Mesenchymal stem cell (in vitro differentiated cells and primary cell): Measurements from ENCODE around the gene PLCH2.

Experiments
- DNase-seq: peaks from one replicate; pipeline ENCODE4 v3.0.0-alpha.2; 2013
- H2AFZ ChIP-seq: one replicate; pipeline ENCODE4 v1.6.1; 2013; ENCODE audit warnings: low read depth, mild to moderate bottlenecking, control low read depth, inconsistent platforms, low read length, moderate library complexity
- H2AK5ac ChIP-seq: 2 replicates; pipeline ENCODE4 v1.6.1; 2013; ENCODE audit warnings: low read length, moderate library complexity, mild to moderate bottlenecking, inconsistent platforms; ENCODE audit not compliant: severe bottlenecking
- H2BK120ac ChIP-seq: one replicate; pipeline ENCODE4 v1.6.1; 2013; ENCODE audit warnings: low read depth, mild to moderate bottlenecking, inconsistent platforms, low read length, moderate library complexity
- H2BK12ac ChIP-seq, 2 experiments: one replicate each; pipeline ENCODE4 v1.6.1; 2013; ENCODE audit warnings: inconsistent platforms in 2 of 2, low read length in 2 of 2, mild to moderate bottlenecking in 2 of 2, moderate library complexity in 2 of 2, control low read depth in 1 of 2
- H2BK15ac ChIP-seq: one replicate; pipeline ENCODE4 v1.6.1; 2013; ENCODE audit warnings: mild to moderate bottlenecking, low read depth, inconsistent platforms; ENCODE audit not compliant: poor library complexity, severe bottlenecking
- H2BK5ac ChIP-seq: 2 replicates; pipeline ENCODE4 v1.6.1; 2013; ENCODE audit warnings: low read depth, mild to moderate bottlenecking, low read length, control low read depth, inconsistent platforms; ENCODE audit not compliant: poor library complexity, severe bottlenecking
- H3K14ac ChIP-seq, 2 experiments: one replicate each; pipeline ENCODE4 v1.6.1; 2013; ENCODE audit warnings: inconsistent platforms in 2 of 2, low read length in 2 of 2, control low read depth in 1 of 2, mild to moderate bottlenecking in 1 of 2, moderate library complexity in 1 of 2
- H3K18ac ChIP-seq, 2 experiments: one replicate each; pipeline ENCODE4 v1.6.1; 2013; ENCODE audit warnings: inconsistent platforms in 2 of 2, low read length in 2 of 2, control low read depth in 1 of 2, low read depth in 1 of 2, mild to moderate bottlenecking in 1 of 2
- H3K23ac ChIP-seq, 2 experiments: one replicate each; pipeline ENCODE4 v1.6.1; 2013; ENCODE audit warnings: inconsistent platforms in 2 of 2, low read length in 2 of 2, mild to moderate bottlenecking in 2 of 2, moderate library complexity in 2 of 2, control low read depth in 1 of 2
- H3K27ac ChIP-seq: 2 replicates; pipeline ENCODE4 v1.5.1; 2013; ENCODE audit warnings: mild to moderate bottlenecking, moderate library complexity, low read length, control low read depth, inconsistent platforms; ENCODE audit not compliant: poor library complexity, severe bottlenecking
- H3K27me3 ChIP-seq, 2 experiments: 2 replicates each; pipeline versions ENCODE4 v1.6.1 to v1.7.0; 2013; ENCODE audit warnings: low read length in 2 of 2, mild to moderate bottlenecking in 2 of 2, moderate library complexity in 2 of 2, control low read depth in 1 of 2, inconsistent platforms in 1 of 2; ENCODE audit not compliant: control insufficient read depth in 1 of 2, insufficient read depth in 1 of 2
- H3K36me3 ChIP-seq, 2 experiments: 2 replicates each; pipeline versions ENCODE4 v1.6.1 to v1.7.0; 2013; ENCODE audit warnings: low read length in 2 of 2, control low read depth in 1 of 2, inconsistent platforms in 1 of 2, low read depth in 1 of 2, mild to moderate bottlenecking in 1 of 2; ENCODE audit not compliant: insufficient read depth in 2 of 2, control insufficient read depth in 1 of 2
- H3K4ac ChIP-seq, 2 experiments: one replicate each; pipeline ENCODE4 v1.6.1; 2013; ENCODE audit warnings: inconsistent platforms in 2 of 2, low read length in 2 of 2, mild to moderate bottlenecking in 2 of 2, moderate library complexity in 2 of 2, control low read depth in 1 of 2, low read depth in 1 of 2
- H3K4me1 ChIP-seq: 2 replicates; pipeline ENCODE4 v1.6.1; 2013; ENCODE audit warnings: low read depth, low read length, control low read depth; ENCODE audit not compliant: control insufficient read depth, insufficient read depth
- H3K4me2 ChIP-seq: 2 replicates; pipeline ENCODE4 v1.6.1; 2013; ENCODE audit warnings: low read length, mild to moderate bottlenecking, inconsistent platforms; ENCODE audit not compliant: poor library complexity, severe bottlenecking
- H3K4me3 ChIP-seq, 2 experiments: 2 replicates each; pipeline versions ENCODE4 v1.5.1 to v1.7.0; 2013; ENCODE audit warnings: low read length in 2 of 2, mild to moderate bottlenecking in 2 of 2, control low read depth in 1 of 2, low read depth in 1 of 2; ENCODE audit not compliant: insufficient read depth in 1 of 2
- H3K79me1 ChIP-seq: replicated peaks from 2 replicates; pipeline ENCODE4 v1.6.1; 2013; ENCODE audit warnings: mild to moderate bottlenecking, control low read depth, low read length, inconsistent platforms; ENCODE audit not compliant: poor library complexity, severe bottlenecking
- H3K9ac ChIP-seq: 2 replicates; pipeline ENCODE4 v1.7.0; 2013; ENCODE audit warnings: mild to moderate bottlenecking, low read length, moderate library complexity
- H3K9me3 ChIP-seq: 2 replicates; pipeline ENCODE4 v1.7.0; 2013; ENCODE audit warnings: mild to moderate bottlenecking, low read length; ENCODE audit not compliant: control insufficient read depth
- H4K8ac ChIP-seq: one replicate; pipeline ENCODE4 v1.6.1; 2013; ENCODE audit warnings: inconsistent platforms, mild to moderate bottlenecking, low read length, moderate library complexity
- H4K91ac ChIP-seq: one replicate; pipeline ENCODE4 v1.6.1; 2013; ENCODE audit warnings: mild to moderate bottlenecking, low read length, inconsistent platforms
- WGBS: methylation state at CpG from one replicate; pipeline ENCODE4 v1.1.7; 2013; ENCODE audit warnings: mixed read lengths; 5-methylcytosine and 5-hydroxymethylcytosine counted together

PLCH2 gene

DNA sequence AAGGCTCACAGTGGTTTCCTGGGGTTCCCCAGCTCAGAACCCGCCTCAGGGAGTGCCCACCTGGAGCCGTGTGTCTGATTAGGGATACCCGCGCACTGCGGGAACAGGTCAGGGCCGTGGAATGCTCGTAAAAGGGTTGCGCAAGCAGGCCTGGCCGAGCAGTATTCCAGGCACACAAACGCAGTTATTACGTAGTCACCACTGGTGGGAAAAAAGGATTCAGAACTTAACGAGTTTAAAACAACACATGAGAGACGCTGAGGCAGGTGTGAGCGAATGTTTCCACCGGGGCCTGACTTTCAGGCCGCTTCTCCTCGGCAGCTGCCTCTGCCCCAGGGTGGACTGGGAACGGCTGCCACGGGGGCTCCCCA is 18.2 kb downstream of the PLCH2 start:
- Histone ChIP-seq H3K23ac (no peak overlapping the region), H3K14ac (no peak overlapping the region), H3K4me2 (no peak overlapping the region), H3K4me3 (no peak overlapping the region), H3K36me3 (peaks cover 0 to 80% of the 10 kb centered on the region in 2 experiments), H2BK12ac (no peak overlapping the region), H3K9ac (no peak overlapping the region), H4K91ac (no peak overlapping the region), H2BK15ac (no peak overlapping the region), H2BK5ac (no peak overlapping the region), H2AK5ac (no peak overlapping the region), H3K9me3 (peaks cover 1% of the 10 kb centered on the region), H3K4me1 (peaks cover 29% of the 10 kb centered on the region), H3K18ac (no peak overlapping the region), H2AFZ (no peak overlapping the region), H3K27ac (no peak overlapping the region), H3K27me3 (peaks cover 0 to 58% of the 10 kb centered on the region in 2 experiments), H3K79me1 (no peaks in the 10 kb centered on the region), H4K8ac (no peak overlapping the region), H3K4ac (no peak overlapping the region), H2BK120ac (no peak overlapping the region)
- 52% methylated on average over 19 of the region's 19 CpGs for WGBS
- peak; percentile 55 for DNase-seq

DNA sequence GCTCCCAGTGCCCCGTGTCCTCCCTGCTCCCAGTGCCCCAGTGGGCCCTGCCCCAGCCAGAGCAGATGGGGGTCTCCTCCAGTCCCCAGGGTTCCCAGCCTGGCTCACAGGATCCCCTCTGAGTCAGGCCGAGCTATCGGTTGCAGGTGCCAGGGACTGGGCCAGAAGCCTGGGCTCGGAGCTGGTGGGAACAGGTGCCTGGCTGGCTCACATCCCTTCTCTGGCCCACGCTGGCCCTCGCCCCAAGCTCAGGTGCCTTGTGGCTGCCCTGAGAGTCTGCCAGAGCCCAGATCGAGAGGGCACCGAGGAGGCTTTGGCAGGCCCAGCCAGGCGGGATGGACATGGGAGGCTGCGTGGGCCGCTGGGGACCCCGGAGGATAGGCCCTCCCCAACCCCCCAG is 18.9 kb downstream of the PLCH2 start:
- 93% methylated on average over 10 of the region's 12 CpGs for WGBS
- Histone ChIP-seq H3K4ac (no peak overlapping the region), H2BK15ac (no peak overlapping the region), H3K27ac (no peak overlapping the region), H3K4me3 (no peak overlapping the region), H4K91ac (no peak overlapping the region), H3K79me1 (no peaks in the 10 kb centered on the region), H2AFZ (no peak overlapping the region), H2BK5ac (no peak overlapping the region), H3K18ac (no peak overlapping the region), H4K8ac (no peak overlapping the region), H3K36me3 (peaks cover 0 to 76% of the 10 kb centered on the region in 2 experiments), H3K4me2 (no peak overlapping the region), H3K27me3 (peaks cover 0 to 65% of the 10 kb centered on the region in 2 experiments), H2AK5ac (no peak overlapping the region), H3K9me3 (no peaks in the 10 kb centered on the region), H3K14ac (no peak overlapping the region), H3K23ac (no peak overlapping the region), H2BK12ac (no peak overlapping the region), H2BK120ac (no peak overlapping the region), H3K9ac (no peak overlapping the region), H3K4me1 (peaks cover 32% of the 10 kb centered on the region)
- no peak for DNase-seq

DNA sequence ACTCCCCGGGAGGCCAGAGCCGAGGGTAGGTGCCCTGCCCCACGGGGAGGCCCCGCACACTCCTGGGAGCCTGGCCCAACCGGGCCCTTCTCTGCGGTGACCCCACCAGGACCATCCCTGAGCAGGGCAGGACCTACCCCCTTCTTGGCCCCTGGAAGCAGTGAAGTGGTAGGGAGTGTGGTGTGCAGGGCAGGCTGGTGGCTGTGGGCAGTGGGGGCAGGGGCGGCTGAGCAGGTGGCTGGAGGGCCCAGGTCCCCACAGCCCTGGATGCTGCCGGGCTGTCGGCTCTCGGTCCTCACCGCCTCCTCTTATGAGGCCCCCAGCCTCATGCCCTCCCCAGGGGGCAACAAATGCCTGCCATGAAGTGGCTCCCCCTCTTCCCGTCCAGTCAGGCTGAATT is 19.5 kb downstream of the PLCH2 start:
- Histone ChIP-seq H3K9ac (no peak overlapping the region), H3K27ac (no peak overlapping the region), H2BK5ac (no peak overlapping the region), H3K4me2 (no peak overlapping the region), H2BK12ac (no peak overlapping the region), H3K9me3 (no peaks in the 10 kb centered on the region), H4K91ac (no peak overlapping the region), H2BK15ac (no peak overlapping the region), H3K79me1 (no peaks in the 10 kb centered on the region), H3K4ac (no peak overlapping the region), H3K18ac (no peak overlapping the region), H2AK5ac (no peak overlapping the region), H2BK120ac (no peak overlapping the region), H2AFZ (no peak overlapping the region), H3K27me3 (peaks cover 0 to 68% of the 10 kb centered on the region in 2 experiments), H3K36me3 (peaks cover 0 to 76% of the 10 kb centered on the region in 2 experiments), H3K14ac (no peak overlapping the region), H3K4me3 (no peak overlapping the region), H3K23ac (no peak overlapping the region), H3K4me1 (peaks cover 36% of the 10 kb centered on the region), H4K8ac (no peak overlapping the region)
- DNase-seq, result no peak
- 91% methylated on average over 5 of the region's 12 CpGs for whole genome bisulfite sequencing

DNA sequence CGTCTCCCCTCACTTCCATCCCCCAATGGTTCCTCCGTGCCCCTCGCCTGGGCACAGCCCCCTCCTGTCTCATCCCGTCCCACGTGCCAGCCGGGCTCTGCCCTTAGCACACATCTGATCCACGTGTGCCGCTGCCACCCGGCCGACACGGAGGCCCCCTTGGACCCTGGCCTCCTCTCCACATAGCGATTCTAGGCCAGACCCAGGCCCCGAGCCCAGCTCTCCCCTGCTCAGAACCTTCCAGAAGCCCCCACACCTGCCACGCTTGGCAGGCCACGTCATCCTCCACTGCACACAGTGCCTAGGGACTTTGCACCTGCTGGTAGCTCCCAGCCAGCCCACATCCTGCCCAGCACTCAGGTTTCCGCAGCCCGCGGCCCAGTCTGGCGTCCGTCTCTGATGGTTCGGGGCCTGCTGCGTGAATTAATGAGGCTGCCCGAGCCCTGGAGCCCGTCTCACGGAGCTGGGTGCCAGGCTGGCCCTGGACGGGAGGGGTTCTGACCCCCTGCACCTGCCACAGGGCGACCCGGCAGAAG is 20.1 kb downstream of the PLCH2 start:
- no peak overlapping the region for H4K91ac ChIP-seq
- 92% methylated on average over 25 of the region's 28 CpGs for WGBS
- peaks cover 0 to 66% of the 10 kb centered on the region in 2 experiments for H3K27me3 ChIP-seq
- no peaks in the 10 kb centered on the region for H3K9me3 ChIP-seq
- H2BK120ac ChIP-seq, result no peak overlapping the region
- no peak overlapping the region for H2BK15ac ChIP-seq
- H3K4me1 ChIP-seq, result peaks cover 37% of the 10 kb centered on the region
- no peak for DNase-seq
- H2AK5ac ChIP-seq, result no peak overlapping the region
- no peak overlapping the region for H3K14ac ChIP-seq
- no peak overlapping the region for H3K27ac ChIP-seq
- H4K8ac ChIP-seq, result no peak overlapping the region
- no peaks in the 10 kb centered on the region for H3K79me1 ChIP-seq
- no peak overlapping the region for H2AFZ ChIP-seq
- H3K4ac ChIP-seq, result no peak overlapping the region
- H2BK5ac ChIP-seq, result no peak overlapping the region
- no peak overlapping the region for H3K4me3 ChIP-seq
- no peak overlapping the region for H3K23ac ChIP-seq
- H3K36me3 ChIP-seq, result peaks cover 0 to 72% of the 10 kb centered on the region in 2 experiments
- H3K18ac ChIP-seq, result no peak overlapping the region
- no peak overlapping the region for H3K9ac ChIP-seq
- H3K4me2 ChIP-seq, result no peak overlapping the region
- no peak overlapping the region for H2BK12ac ChIP-seq
